HG03558 (cell line): ENCODE results near the gene CD86.

ENCODE experiments used
- ATAC-seq: cut with Tn5 transposase; IDR thresholded peaks from one replicate; pipeline ENCODE4 v1.9.1; 2021; ENCODE audit warnings: moderate number of reproducible peaks; ENCODE audit not compliant: unreplicated experiment; ENCODE audit errors: extremely low read depth

CD86 gene

GRCh38 chr3:122057671-122058070, 2.5 kb downstream of the CD86 start:
- ATAC-seq, result no peak

- ATAC-seq, result no peak
These were observed 3.1 kb downstream of the CD86 start for GRCh38 chr3:122058294-122058693.

- ATAC-seq, result no peak
These were observed 5.0 kb downstream of the CD86 start for GRCh38 chr3:122060040-122060698.

- no peak for ATAC-seq
These were observed 8.7 kb downstream of the CD86 start for GRCh38 chr3:122063908-122064307.

GRCh38 chr3:122064326-122064725, 9.2 kb downstream of the CD86 start:
- no peak for ATAC-seq

- no peak for ATAC-seq
These were observed 11.4 kb downstream of the CD86 start for GRCh38 chr3:122066331-122067213.

- peak; percentile 35 for ATAC-seq
These were observed 12.0 kb downstream of the CD86 start for GRCh38 chr3:122067214-122067550.

GRCh38 chr3:122067588-122068240, 12.6 kb downstream of the CD86 start:
- no peak for ATAC-seq

- peak; percentile 39 for ATAC-seq
These were observed 19.6 kb downstream of the CD86 start for GRCh38 chr3:122074621-122075265.

GRCh38 chr3:122076491-122077292, 21.5 kb downstream of the CD86 start:
- no peak for ATAC-seq

GRCh38 chr3:122077293-122078234, 22.4 kb downstream of the CD86 start:
- no peak for ATAC-seq

- ATAC-seq, result no peak
These were observed 23.2 kb downstream of the CD86 start for GRCh38 chr3:122078235-122078935.

GRCh38 chr3:122079524-122080206, 24.5 kb downstream of the CD86 start:
- no peak for ATAC-seq

- no peak for ATAC-seq
These were observed 25.0 kb downstream of the CD86 start for GRCh38 chr3:122080207-122080587.

- ATAC-seq, result peak; percentile 43
These were observed 26.5 kb downstream of the CD86 start for GRCh38 chr3:122081543-122082247.

GRCh38 chr3:122082357-122082756, 27.2 kb downstream of the CD86 start:
- ATAC-seq, result no peak

- no peak for ATAC-seq
These were observed 29.6 kb downstream of the CD86 start for GRCh38 chr3:122084799-122085198.
